GM12878 (cell line): ENCODE measurements around the gene GADD45A.

ENCODE experiments used
- IKZF2 ChIP-seq, 2 experiments: fragments of 450-650 bp; IDR thresholded peaks; 2 replicates each; pipeline ENCODE4 v1.6.1; 2017; ENCODE audit warnings: mild to moderate bottlenecking in 2 of 2, moderate library complexity in 2 of 2
- NFYA ChIP-seq: IDR thresholded peaks from 2 replicates; pipeline ENCODE4 v1.6.1; 2011; ENCODE audit warnings: low read depth, mild to moderate bottlenecking, low read length, improper control_type of control experiment, borderline replicate concordance
- TCF12 ChIP-seq: IDR thresholded peaks from 2 replicates; pipeline ENCODE4 v1.6.1; 2011; ENCODE audit warnings: low read depth, mild to moderate bottlenecking, low read length
- TF ChIP-seq, protein P1 (sequence below): IDR thresholded peaks from 2 replicates; pipeline ENCODE4 v1.6.1; 2012; ENCODE audit warnings: low read depth, low read length, improper control_type of control experiment

DNA sequence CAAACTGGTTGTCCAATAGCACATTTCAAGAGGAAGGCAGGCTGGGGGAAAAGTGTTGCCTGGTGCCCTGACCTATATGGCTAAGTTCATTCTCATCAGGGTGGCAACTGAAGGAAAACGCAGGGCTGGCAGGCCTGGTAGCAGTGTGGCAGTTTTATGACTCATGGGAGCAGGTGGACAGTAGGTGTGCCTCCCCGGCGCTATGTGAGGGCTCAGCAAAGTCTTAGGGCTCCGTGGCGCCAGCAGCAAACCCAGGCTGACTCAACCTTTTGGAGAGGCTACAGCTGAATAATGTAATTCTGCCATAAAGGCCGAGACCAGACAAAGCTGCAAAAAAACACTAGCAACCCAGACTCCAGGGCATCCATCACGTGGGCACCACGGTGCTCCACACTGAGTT is 23.6 kb downstream of the GADD45A start:
- TF ChIP-seq TCF12 (no peak), IKZF2 (IDR thresholded peaks at IDR 0.05) (no peak), NFYA (no peak)
- TF ChIP-seq, protein P1, sequence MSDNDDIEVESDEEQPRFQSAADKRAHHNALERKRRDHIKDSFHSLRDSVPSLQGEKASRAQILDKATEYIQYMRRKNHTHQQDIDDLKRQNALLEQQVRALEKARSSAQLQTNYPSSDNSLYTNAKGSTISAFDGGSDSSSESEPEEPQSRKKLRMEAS = no peak
